PC-9 (cell line): ENCODE data around the gene MAP3K5. TPM values are rescaled to one million over a fixed set of nuclear protein-coding genes. Genes with fewer than 3 reads are reported as not detected.

ENCODE experiments used
- BruUV-seq: library from RNA; stranded (reverse); fragments of 400-500 nt; replicated peaks from 2 replicates; lab custom pipeline; 2021; lab: Mats Ljungman, UMichigan
- CTCF ChIA-PET: fragments of 300-600 bp; sonication (Branson Sonifier 250); formaldehyde crosslinking; loops from one replicate; lab custom pipeline; 2022; ENCODE audit warnings: antibody characterized with exemption; lab: Charles Lee
- POLR2A ChIA-PET: fragments of 300-600 bp; sonication (Branson Sonifier 250); formaldehyde crosslinking; loops from one replicate; lab custom pipeline; 2022; ENCODE audit warnings: antibody characterized with exemption; ENCODE audit not compliant: unreplicated experiment; lab: Charles Lee
- DNase-seq, 2 experiments: peaks; one replicate each; pipeline versions ENCODE4 v3.0.0 to v3.0.0-alpha.2; 2015 to 2022; ENCODE audit warnings: mixed read lengths in 1 of 2
- H2AFZ ChIP-seq: fragments of 200-600 bp; sonication (generic); 2 replicates; pipeline ENCODE4 v1.8.1; 2017; ENCODE audit warnings: antibody characterized with exemption
- H3F3A ChIP-seq: fragments of 200-600 bp; sonication (generic); 2 replicates; pipeline ENCODE4 v1.8.1; 2017; ENCODE audit warnings: antibody characterized with exemption, mild to moderate bottlenecking, low read depth; ENCODE audit not compliant: insufficient read depth
- H3K27ac ChIP-seq: fragments of 200-600 bp; sonication (generic); 2 replicates; pipeline ENCODE4 v1.6.1; 2016; ENCODE audit warnings: mixed run types
- H3K27me3 ChIP-seq: fragments of 200-600 bp; sonication (generic); 2 replicates; pipeline ENCODE4 v1.6.1; 2016; ENCODE audit warnings: low read depth, mixed run types; ENCODE audit not compliant: insufficient read depth
- H3K36me3 ChIP-seq: fragments of 200-600 bp; sonication (generic); 2 replicates; pipeline ENCODE4 v1.6.1; 2016; ENCODE audit warnings: low read depth, mixed run types
- H3K4me1 ChIP-seq: fragments of 200-600 bp; sonication (generic); replicated peaks from 2 replicates; pipeline ENCODE4 v1.6.1; 2016; ENCODE audit warnings: mixed run types; ENCODE audit not compliant: insufficient read depth
- H3K4me2 ChIP-seq: fragments of 200-600 bp; sonication (generic); 2 replicates; pipeline ENCODE4 v1.6.1; 2017; ENCODE audit warnings: mixed run types
- H3K4me3 ChIP-seq: fragments of 200-600 bp; sonication (generic); 2 replicates; pipeline ENCODE4 v1.6.1; 2016; ENCODE audit warnings: mixed run types
- H3K79me2 ChIP-seq: fragments of 200-600 bp; sonication (generic); 2 replicates; pipeline ENCODE4 v1.6.1; 2017; ENCODE audit warnings: low read depth, mixed run types
- H3K9me2 ChIP-seq: fragments of 200-600 bp; sonication (generic); 2 replicates; pipeline ENCODE4 v1.8.1; 2017; ENCODE audit warnings: mild to moderate bottlenecking; ENCODE audit not compliant: insufficient read depth
- H3K9me3 ChIP-seq: fragments of 200-600 bp; sonication (generic); 2 replicates; pipeline ENCODE4 v1.8.1; 2016; ENCODE audit warnings: low read depth; ENCODE audit not compliant: insufficient read depth
- H4K20me1 ChIP-seq: fragments of 200-600 bp; sonication (generic); 2 replicates; pipeline ENCODE4 v1.8.1; 2017; ENCODE audit not compliant: insufficient read depth
- CTCF ChIP-seq: fragments of 200-600 bp; sonication (generic); conservative IDR thresholded peaks from 2 replicates; pipeline ENCODE4 v1.6.1; 2017; ENCODE audit warnings: mixed run types, antibody characterized with exemption, mild to moderate bottlenecking, moderate library complexity
- EZH2 ChIP-seq: fragments of 200-600 bp; sonication (generic); IDR thresholded peaks from 2 replicates; pipeline ENCODE4 v1.8.0; 2017; ENCODE audit warnings: antibody characterized with exemption, low read depth
- intact Hi-C: fragments of 100-400 bp; cut with micrococcal nuclease; formaldehyde crosslinking; loops from one replicate; pipeline ENCODE4 v1.10.0; 2022; ENCODE audit not compliant: unreplicated experiment
- total RNA-seq: library from RNA; stranded (reverse); gene quantifications from 2 replicates; pipeline ENCODE4 v1.2.3, GENCODE V29; 2021

Gene MAP3K5
- total RNA-seq, 1 experiment from 2014 or later: 10.9 TPM

GRCh38 chr6:136771306-136771705, 21.0 kb downstream of the MAP3K5 start:
- intact Hi-C loops: no loop called here
- Histone ChIP-seq H3K79me2 (peaks cover 80% of the 10 kb centered on the region), H3K27me3 (no peaks in the 10 kb centered on the region), H4K20me1 (no peaks in the 10 kb centered on the region), H3K27ac (no peak overlapping the region), H3K4me3 (no peak overlapping the region), H3F3A (peaks cover 37% of the 10 kb centered on the region), H3K36me3 (no peaks in the 10 kb centered on the region), H3K4me2 (no peak overlapping the region), H3K4me1 (peaks cover 42% of the 10 kb centered on the region), H2AFZ (no peak overlapping the region), H3K9me3 (0 out of 2 replicates have a peak, but pooled peaks cover 6% of the 10 kb centered on the region), H3K9me2 (no peaks in the 10 kb centered on the region)
- no peak for TF ChIP-seq EZH2
- TF ChIP-seq CTCF: no peak
- DNase-seq: no peak
- POLR2A ChIA-PET: interaction anchor here (0.7 kb wide), 1 partner anchor 44 kb away, joined by 3 read pairs; no protein-coding TSS in a partner anchor
- CTCF ChIA-PET: no interaction called here
- no TSS peak for BruUV-seq

- Histone ChIP-seq H3K36me3 (no peaks in the 10 kb centered on the region), H3K4me2 (no peak overlapping the region), H3F3A (peaks cover 21% of the 10 kb centered on the region), H3K79me2 (peaks cover 83% of the 10 kb centered on the region), H4K20me1 (no peaks in the 10 kb centered on the region), H2AFZ (no peak overlapping the region), H3K4me1 (peaks cover 26% of the 10 kb centered on the region), H3K4me3 (no peak overlapping the region), H3K27me3 (no peaks in the 10 kb centered on the region), H3K9me2 (no peaks in the 10 kb centered on the region), H3K27ac (no peak overlapping the region), H3K9me3 (0 out of 2 replicates have a peak, but pooled peaks cover 6% of the 10 kb centered on the region)
- ChIA-PET CTCF (no interaction called here), POLR2A (no interaction called here)
- no TSS peak for BruUV-seq
- intact Hi-C loops: no loop called here
- DNase-seq: no peak
- TF ChIP-seq EZH2: no peak
- no peak for TF ChIP-seq CTCF
Measured at GRCh38 chr6:136769759-136770158, 22.5 kb downstream of the MAP3K5 start.

- Histone ChIP-seq H3F3A (peaks cover 15% of the 10 kb centered on the region), H3K4me1 (peaks cover 20% of the 10 kb centered on the region), H4K20me1 (no peaks in the 10 kb centered on the region), H3K4me3 (no peak overlapping the region), H3K4me2 (no peak overlapping the region), H3K9me3 (0 out of 2 replicates have a peak, but pooled peaks cover 6% of the 10 kb centered on the region), H3K79me2 (peaks cover 84% of the 10 kb centered on the region), H2AFZ (no peak overlapping the region), H3K36me3 (no peaks in the 10 kb centered on the region), H3K9me2 (no peaks in the 10 kb centered on the region), H3K27ac (no peak overlapping the region), H3K27me3 (no peaks in the 10 kb centered on the region)
- CTCF ChIA-PET: no interaction called here
- TF ChIP-seq CTCF (no peak), EZH2 (no peak)
- DNase-seq: no peak
- intact Hi-C loops: no loop called here
- no TSS peak for BruUV-seq
- POLR2A ChIA-PET: no interaction called here
Measured at GRCh38 chr6:136769124-136769523, 23.2 kb downstream of the MAP3K5 start.
